HepG2 (cell line): ENCODE data around the gene ATRIP. TPM values are rescaled to one million over a fixed set of nuclear protein-coding genes. Genes with fewer than 3 reads are reported as not detected.

Experiments used
- ATAC-seq: fragments of 200-7000 bp; cut with Tn5 transposase; 3 replicates; pipeline ENCODE4 v1.9.1; 2020; ENCODE audit warnings: mild to moderate bottlenecking, moderate library complexity
- BruUV-seq: library from RNA; stranded (reverse); fragments of 400-500 nt; replicated peaks from 2 replicates; lab custom pipeline; 2021; lab: Mats Ljungman, UMichigan
- CTCF ChIA-PET: fragments of 300-600 bp; formaldehyde crosslinking; extraction: SDS; loops from one replicate; lab custom pipeline; 2021; ENCODE audit warnings: low total read pairs, inconsistent platforms, low intra/inter-chr PET ratio; lab: Yijun Ruan, JAX
- POLR2A ChIA-PET: fragments of 350-600 bp; sonication (Branson Sonifier 250); formaldehyde crosslinking; loops from one replicate; lab custom pipeline; 2020; ENCODE audit warnings: antibody characterized with exemption, inconsistent platforms; lab: Yijun Ruan, JAX
- DNase-seq: peaks from one replicate; pipeline ENCODE4 v3.0.0-alpha.2; 2015; ENCODE audit warnings: low spot score
- FAIRE-seq: peaks from 3 replicates; lab custom pipeline; 2011; peaks lifted over from hg19 to GRCh38; lab: Jason Lieb, UNC
- H2AFZ ChIP-seq: one replicate; pipeline ENCODE4 v1.6.1; 2011; ENCODE audit warnings: low read length, inconsistent platforms
- H3K27ac ChIP-seq: fragments of 300-600 bp; 3 replicates; pipeline ENCODE4 v1.8.0; 2011; ENCODE audit warnings: mixed run types, mild to moderate bottlenecking, mixed read lengths, low read length, inconsistent platforms; ENCODE audit not compliant: insufficient read depth; ENCODE audit errors: extremely low read length
- H3K27me3 ChIP-seq, 2 experiments: fragments of 200-600 bp in 1 of 2; 2 replicates in 1 of 2; 3 replicates in 1 of 2; pipeline versions ENCODE4 v1.6.0 to v1.8.0; 2011; ENCODE audit warnings: low read length in 2 of 2, mild to moderate bottlenecking in 2 of 2, moderate library complexity in 2 of 2, inconsistent platforms in 1 of 2; ENCODE audit not compliant: insufficient read depth in 2 of 2, control insufficient read depth in 1 of 2
- H3K36me3 ChIP-seq, 2 experiments: fragments of 200-600 bp in 1 of 2; replicated peaks in 1 of 2; 2 replicates in 1 of 2; 3 replicates in 1 of 2; pipeline versions ENCODE4 v1.5.1 to v1.8.0; 2011; ENCODE audit warnings: low read length in 2 of 2, inconsistent platforms in 1 of 2; ENCODE audit not compliant: insufficient read depth in 2 of 2, control insufficient read depth in 1 of 2
- H3K4me1 ChIP-seq: 2 replicates; pipeline ENCODE4 v1.5.1; 2012; ENCODE audit warnings: low read length, inconsistent platforms; ENCODE audit not compliant: insufficient read depth
- H3K4me2 ChIP-seq: 2 replicates; pipeline ENCODE4 v1.6.0; 2011; ENCODE audit warnings: low read depth, low read length, inconsistent platforms
- H3K4me3 ChIP-seq, 3 experiments: fragments of 200-600 bp in 1 of 3; sonication (generic), shearing (Covaris generic) in 1 of 3; replicated peaks in 1 of 3; 2 replicates each; pipeline ENCODE4 v1.5.1; 2011 to 2016; ENCODE audit warnings: low read length in 3 of 3, inconsistent platforms in 2 of 3, low read depth in 2 of 3, mild to moderate bottlenecking in 2 of 3, control low read depth in 1 of 3, mixed read lengths in 1 of 3; ENCODE audit not compliant: insufficient read depth in 1 of 3
- H3K79me2 ChIP-seq: one replicate; pipeline ENCODE4 v1.6.1; 2011; ENCODE audit warnings: low read length, inconsistent platforms; ENCODE audit not compliant: insufficient read depth
- H3K9ac ChIP-seq: 2 replicates; pipeline ENCODE4 v1.6.0; 2011; ENCODE audit warnings: mild to moderate bottlenecking, low read depth, low read length, inconsistent platforms; ENCODE audit not compliant: insufficient read depth
- H3K9me3 ChIP-seq: 2 replicates; pipeline ENCODE4 v1.5.1; 2012; ENCODE audit warnings: mild to moderate bottlenecking, low read length
- H4K20me1 ChIP-seq: 2 replicates; pipeline ENCODE4 v1.6.0; 2011; ENCODE audit warnings: inconsistent platforms, mild to moderate bottlenecking, low read length, moderate library complexity; ENCODE audit not compliant: insufficient read depth
- FOXA1 ChIP-seq, 2 experiments: fragments of 450-650 bp in 1 of 2; sonication (generic) in 1 of 2; formaldehyde crosslinking in 1 of 2; IDR thresholded peaks; 2 replicates each; pipeline versions ENCODE4 v1.4.0 to v1.6.1; 2016 to 2020; ENCODE audit warnings: missing genetic modification reagents in 1 of 2
- IKZF4 ChIP-seq: sonication (generic); formaldehyde crosslinking; IDR thresholded peaks from 2 replicates; pipeline ENCODE4 v1.5.1; 2020; ENCODE audit warnings: borderline replicate concordance, mild to moderate bottlenecking, low read depth, missing genetic modification reagents; ENCODE audit errors: not compliant biosample characterization
- NFE2L1 ChIP-seq: sonication (generic); formaldehyde crosslinking; IDR thresholded peaks from 2 replicates; pipeline ENCODE4 v1.4.0; 2020; ENCODE audit warnings: missing genetic modification reagents, mild to moderate bottlenecking, borderline replicate concordance
- PRMT3 ChIP-seq: sonication (generic); formaldehyde crosslinking; IDR thresholded peaks from 2 replicates; pipeline ENCODE4 v1.8.1; 2022; ENCODE audit warnings: low read depth, mild to moderate bottlenecking, moderate library complexity, missing genetic modification reagents, borderline replicate concordance
- RCOR2 ChIP-seq: IDR thresholded peaks from 2 replicates; pipeline ENCODE4 v1.6.1; 2016; ENCODE audit warnings: missing biosample characterization, missing genetic modification reagents
- SETDB1 ChIP-seq: sonication (generic); formaldehyde crosslinking; IDR thresholded peaks from 2 replicates; pipeline ENCODE4 v1.5.1; 2020; ENCODE audit warnings: missing genetic modification reagents, mild to moderate bottlenecking, borderline replicate concordance
- ZBTB7A ChIP-seq: sonication (generic); formaldehyde crosslinking; IDR thresholded peaks from 2 replicates; pipeline ENCODE4 v1.8.0; 2022; ENCODE audit warnings: mild to moderate bottlenecking, missing genetic modification reagents
- ZEB1 ChIP-seq: IDR thresholded peaks from 2 replicates; pipeline ENCODE4 v1.6.1; 2012; ENCODE audit warnings: mild to moderate bottlenecking, low read depth, inconsistent platforms; ENCODE audit not compliant: insufficient replicate concordance
- ZFYVE20 ChIP-seq: sonication (generic); formaldehyde crosslinking; IDR thresholded peaks from 2 replicates; pipeline ENCODE4 v1.8.0; 2023; ENCODE audit warnings: low read depth, mild to moderate bottlenecking, moderate library complexity, missing genetic modification reagents, borderline replicate concordance
- ZMYM2 ChIP-seq: sonication (generic); formaldehyde crosslinking; IDR thresholded peaks from 2 replicates; pipeline ENCODE4 v1.8.0; 2022; ENCODE audit warnings: mild to moderate bottlenecking, missing genetic modification reagents
- ZNF101 ChIP-seq: sonication (generic); formaldehyde crosslinking; IDR thresholded peaks from 2 replicates; pipeline ENCODE4 v1.4.0; 2020; ENCODE audit warnings: mild to moderate bottlenecking, low read depth, missing genetic modification reagents, borderline replicate concordance
- ZNF256 ChIP-seq: sonication (generic); formaldehyde crosslinking; conservative IDR thresholded peaks from 2 replicates; pipeline ENCODE4 v1.4.0; 2020; ENCODE audit warnings: missing genetic modification reagents
- ZNF282 ChIP-seq: fragments of 450-650 bp; IDR thresholded peaks from 2 replicates; pipeline ENCODE4 v1.6.1; 2018; ENCODE audit not compliant: partially characterized antibody
- ZNF775 ChIP-seq: sonication (generic); formaldehyde crosslinking; IDR thresholded peaks from 2 replicates; pipeline ENCODE4 v1.4.0; 2020; ENCODE audit warnings: missing genetic modification reagents, mild to moderate bottlenecking, moderate library complexity, borderline replicate concordance
- ZSCAN29 ChIP-seq: sonication (generic); formaldehyde crosslinking; conservative IDR thresholded peaks from 2 replicates; pipeline ENCODE4 v1.4.0; 2020; ENCODE audit warnings: mild to moderate bottlenecking, missing genetic modification reagents
- WGBS: methylation state at CpG from one replicate; pipeline ENCODE4 v1.1.6; 2017; ENCODE audit warnings: low lambda C conversion rate; 5-methylcytosine and 5-hydroxymethylcytosine counted together
- in situ Hi-C: cut with HindIII; loops from 2 replicates; pipeline ENCODE4 v1.10.0; 2017; ENCODE audit warnings: low pct_unique_long_range_greater_than_20kb; ENCODE audit not compliant: extremely low pct_ligation_motif_present
- intact Hi-C: fragments of 100-400 bp; cut with micrococcal nuclease; formaldehyde crosslinking; loops from one replicate; pipeline ENCODE4 v1.10.0; 2022; ENCODE audit not compliant: unreplicated experiment
- polyA plus RNA-seq, 8 experiments: library from polyadenylated mRNA; depleted of rRNA in 3 of 8; stranded (reverse) in 7 of 8; unstranded in 1 of 8; fragments of >200 nt; fragmentation: Illumina TruSeq in 4 of 8; extraction: Trizol in 4 of 8; gene quantifications; 2 replicates each; pipeline versions ENCODE4 v1.2.1 to v1.2.3, GENCODE V29; 2011 to 2016; ENCODE audit warnings: low read depth in 4 of 8, missing spikeins in 1 of 8, mixed read lengths in 1 of 8; ENCODE audit not compliant: insufficient read depth in 1 of 8
- total RNA-seq, 5 experiments: library from RNA; depleted of rRNA; stranded (reverse); fragments of >200 nt; fragmentation: Illumina TruSeq; extraction: Trizol; gene quantifications; 2 replicates each; pipeline ENCODE4 v1.2.3, GENCODE V29; 2016; ENCODE audit warnings: low read depth in 1 of 5
- TF ChIP-seq, protein P1 (sequence below): sonication (generic); formaldehyde crosslinking; IDR thresholded peaks from 2 replicates; pipeline ENCODE4 v1.4.0; 2020; ENCODE audit warnings: missing genetic modification reagents
- TF ChIP-seq, protein P2 (sequence below): sonication (generic); formaldehyde crosslinking; IDR thresholded peaks from 2 replicates; pipeline ENCODE4 v1.5.0; 2020; ENCODE audit warnings: mild to moderate bottlenecking, missing genetic modification reagents
- TF ChIP-seq, protein P3 (sequence below): IDR thresholded peaks from 2 replicates; pipeline ENCODE4 v1.6.1; 2016; ENCODE audit warnings: missing compliant biosample characterization, missing genetic modification reagents, borderline replicate concordance

Gene ATRIP
- total and polyA plus RNA-seq, 2 of the 13 experiments (the other 11 are each of a cell fraction or from before 2014, with no cell fraction given) = 5.1 to 12.5 TPM

DNA sequence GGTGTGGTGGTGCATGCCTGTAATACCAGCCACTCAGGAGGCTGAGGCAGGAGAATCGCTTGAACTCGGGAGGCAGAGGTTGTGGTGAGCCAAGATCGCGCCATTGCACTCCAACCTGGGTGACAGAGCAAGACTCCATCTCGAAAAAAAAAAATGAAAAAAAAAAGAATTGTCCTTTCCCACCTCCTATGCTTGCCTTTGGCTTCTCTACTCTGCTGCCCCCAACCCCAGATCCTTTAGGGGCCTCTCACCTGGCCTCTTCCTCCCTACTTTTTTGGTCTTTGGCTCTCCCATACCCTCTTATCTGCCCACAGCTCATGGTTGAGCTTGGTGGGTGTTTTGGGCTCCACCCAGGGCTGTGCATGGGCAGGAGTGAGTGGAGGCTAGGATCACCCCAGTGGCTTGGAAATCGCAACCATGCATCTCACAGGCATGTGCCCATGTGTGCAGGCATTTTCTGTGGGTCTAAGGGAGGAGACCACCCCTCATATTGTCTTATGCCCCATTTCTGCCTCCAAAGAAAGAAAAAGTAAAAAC lies 59.5 kb downstream of the ATRIP start:
- in situ Hi-C loops = no loop called here
- no peak overlapping the region for H3K27ac ChIP-seq
- DNase-seq = no peak
- no peak for TF ChIP-seq NFE2L1 (CRISPR knock-in tag)
- TF ChIP-seq ZNF101 (CRISPR knock-in tag) = no peak
- no peak for TF ChIP-seq ZNF282
- TF ChIP-seq, protein P1, sequence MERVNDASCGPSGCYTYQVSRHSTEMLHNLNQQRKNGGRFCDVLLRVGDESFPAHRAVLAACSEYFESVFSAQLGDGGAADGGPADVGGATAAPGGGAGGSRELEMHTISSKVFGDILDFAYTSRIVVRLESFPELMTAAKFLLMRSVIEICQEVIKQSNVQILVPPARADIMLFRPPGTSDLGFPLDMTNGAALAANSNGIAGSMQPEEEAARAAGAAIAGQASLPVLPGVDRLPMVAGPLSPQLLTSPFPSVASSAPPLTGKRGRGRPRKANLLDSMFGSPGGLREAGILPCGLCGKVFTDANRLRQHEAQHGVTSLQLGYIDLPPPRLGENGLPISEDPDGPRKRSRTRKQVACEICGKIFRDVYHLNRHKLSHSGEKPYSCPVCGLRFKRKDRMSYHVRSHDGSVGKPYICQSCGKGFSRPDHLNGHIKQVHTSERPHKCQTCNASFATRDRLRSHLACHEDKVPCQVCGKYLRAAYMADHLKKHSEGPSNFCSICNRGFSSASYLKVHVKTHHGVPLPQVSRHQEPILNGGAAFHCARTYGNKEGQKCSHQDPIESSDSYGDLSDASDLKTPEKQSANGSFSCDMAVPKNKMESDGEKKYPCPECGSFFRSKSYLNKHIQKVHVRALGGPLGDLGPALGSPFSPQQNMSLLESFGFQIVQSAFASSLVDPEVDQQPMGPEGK (CRISPR knock-in tag) = no peak
- no peak for TF ChIP-seq ZBTB7A
- TF ChIP-seq ZSCAN29 (CRISPR knock-in tag) = no peak
- no peak for TF ChIP-seq ZNF256
- TF ChIP-seq IKZF4 (CRISPR knock-in tag) = no peak
- no peak for TF ChIP-seq ZMYM2 (CRISPR knock-in tag)
- TF ChIP-seq, protein P2, sequence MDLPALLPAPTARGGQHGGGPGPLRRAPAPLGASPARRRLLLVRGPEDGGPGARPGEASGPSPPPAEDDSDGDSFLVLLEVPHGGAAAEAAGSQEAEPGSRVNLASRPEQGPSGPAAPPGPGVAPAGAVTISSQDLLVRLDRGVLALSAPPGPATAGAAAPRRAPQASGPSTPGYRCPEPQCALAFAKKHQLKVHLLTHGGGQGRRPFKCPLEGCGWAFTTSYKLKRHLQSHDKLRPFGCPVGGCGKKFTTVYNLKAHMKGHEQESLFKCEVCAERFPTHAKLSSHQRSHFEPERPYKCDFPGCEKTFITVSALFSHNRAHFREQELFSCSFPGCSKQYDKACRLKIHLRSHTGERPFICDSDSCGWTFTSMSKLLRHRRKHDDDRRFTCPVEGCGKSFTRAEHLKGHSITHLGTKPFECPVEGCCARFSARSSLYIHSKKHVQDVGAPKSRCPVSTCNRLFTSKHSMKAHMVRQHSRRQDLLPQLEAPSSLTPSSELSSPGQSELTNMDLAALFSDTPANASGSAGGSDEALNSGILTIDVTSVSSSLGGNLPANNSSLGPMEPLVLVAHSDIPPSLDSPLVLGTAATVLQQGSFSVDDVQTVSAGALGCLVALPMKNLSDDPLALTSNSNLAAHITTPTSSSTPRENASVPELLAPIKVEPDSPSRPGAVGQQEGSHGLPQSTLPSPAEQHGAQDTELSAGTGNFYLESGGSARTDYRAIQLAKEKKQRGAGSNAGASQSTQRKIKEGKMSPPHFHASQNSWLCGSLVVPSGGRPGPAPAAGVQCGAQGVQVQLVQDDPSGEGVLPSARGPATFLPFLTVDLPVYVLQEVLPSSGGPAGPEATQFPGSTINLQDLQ (CRISPR knock-in tag) = no peak
- TF ChIP-seq FOXA1 (IDR thresholded peaks at IDR 0.05) = no peak
- TF ChIP-seq FOXA1 (CRISPR knock-in tag; IDR thresholded peaks at IDR 0.05) = no peak
- TF ChIP-seq, protein P3, sequence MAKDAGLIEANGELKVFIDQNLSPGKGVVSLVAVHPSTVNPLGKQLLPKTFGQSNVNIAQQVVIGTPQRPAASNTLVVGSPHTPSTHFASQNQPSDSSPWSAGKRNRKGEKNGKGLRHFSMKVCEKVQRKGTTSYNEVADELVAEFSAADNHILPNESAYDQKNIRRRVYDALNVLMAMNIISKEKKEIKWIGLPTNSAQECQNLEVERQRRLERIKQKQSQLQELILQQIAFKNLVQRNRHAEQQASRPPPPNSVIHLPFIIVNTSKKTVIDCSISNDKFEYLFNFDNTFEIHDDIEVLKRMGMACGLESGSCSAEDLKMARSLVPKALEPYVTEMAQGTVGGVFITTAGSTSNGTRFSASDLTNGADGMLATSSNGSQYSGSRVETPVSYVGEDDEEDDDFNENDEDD (CRISPR knock-in tag) = no peak
- no peak for TF ChIP-seq ZNF775 (CRISPR knock-in tag)
- no peak for TF ChIP-seq RCOR2
- TF ChIP-seq PRMT3 (CRISPR knock-in tag) = no peak
- no peak for TF ChIP-seq ZFYVE20 (CRISPR knock-in tag)
- no peak for TF ChIP-seq SETDB1 (CRISPR knock-in tag)
- TF ChIP-seq ZEB1 = no peak
- TF ChIP-seq, all 625 proteins: peak for 0
- Histone ChIP-seq H3K27me3 (peaks cover 0 to 8% of the 10 kb centered on the region in 2 experiments; a peak in 2 of 5 replicates), H3K36me3 (no peaks in the 10 kb centered on the region), H3K4me3 (no peak overlapping the region), H3K9ac (no peak overlapping the region), H2AFZ (no peak overlapping the region), H4K20me1 (no peaks in the 10 kb centered on the region), H3K79me2 (no peaks in the 10 kb centered on the region), H3K4me2 (no peak overlapping the region), H3K9me3 (no peaks in the 10 kb centered on the region), H3K4me1 (peaks cover 46% of the 10 kb centered on the region)
- 78% methylated on average over 6 of the region's 6 CpGs for WGBS
- ChIA-PET POLR2A (interaction anchor here (2.7 kb wide), 1 partner anchor 33 kb away, joined by 20 read pairs; no protein-coding TSS in a partner anchor), CTCF (no interaction called here)
- ATAC-seq = no peak
- FAIRE-seq = no peak
- BruUV-seq = no TSS peak
- intact Hi-C loops = loop anchor here (2.0 to 5.0 kb wide), 3 partner anchors 33 to 234 kb away; no protein-coding TSS in a partner anchor
